H1 (cell line): Measurements from ENCODE around the gene DCDC2B. TPM values are rescaled to one million over a fixed set of nuclear protein-coding genes. Genes with fewer than 3 reads are reported as not detected.

ENCODE experiments used
- polyA plus RNA-seq, 7 experiments: library from polyadenylated mRNA; depleted of rRNA in 3 of 7; stranded (reverse) in 5 of 7; unstranded in 2 of 7; fragments of >200 nt in 5 of 7; fragments of 200-250 nt in 2 of 7; gene quantifications; 1 replicate in 5 of 7; 2 replicates in 1 of 7; 4 replicates in 1 of 7; pipeline versions ENCODE4 v1.2.1 to v1.2.3, GENCODE V29; 2011 to 2013; ENCODE audit warnings: missing spikeins in 2 of 7, mixed read lengths in 2 of 7
- total RNA-seq: library from RNA; stranded (reverse); fragmentation: NEBNext Ultra II Directional; extraction: Animal tissue kit (Norgen Biotek cat#: 25700); gene quantifications from 2 replicates; pipeline ENCODE4 v1.2.1, GENCODE V29; 2021
- TF ChIP-seq, protein P1 (sequence below): fragments of 300-600 bp; sonication (generic); IDR thresholded peaks from 2 replicates; pipeline ENCODE4 v1.7.1; 2012; ENCODE audit warnings: low read length, moderate library complexity, mild to moderate bottlenecking, inconsistent platforms; ENCODE audit not compliant: insufficient replicate concordance

DCDC2B gene
- total and polyA plus RNA-seq, 2 of the 8 experiments (the other 6 are each of a cell fraction or from before 2014, with no cell fraction given), result not detected

DNA sequence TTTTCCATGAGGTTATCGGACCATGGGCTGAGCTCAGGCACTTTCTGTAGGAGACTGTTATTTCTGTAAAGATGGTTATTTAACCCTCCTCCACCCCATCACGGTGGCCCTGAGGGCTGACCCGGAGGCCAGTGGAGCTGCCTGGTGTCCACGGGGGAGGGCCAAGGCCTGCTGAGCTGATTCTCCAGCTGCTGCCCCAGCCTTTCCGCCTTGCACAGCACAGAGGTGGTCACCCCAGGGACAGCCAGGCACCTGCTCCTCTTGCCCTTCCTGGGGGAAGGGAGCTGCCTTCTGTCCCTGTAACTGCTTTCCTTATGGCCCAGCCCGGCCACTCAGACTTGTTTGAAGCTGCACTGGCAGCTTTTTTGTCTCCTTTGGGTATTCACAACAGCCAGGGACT, 11.1 kb upstream of the DCDC2B start (continued):
- TF ChIP-seq, protein P1, sequence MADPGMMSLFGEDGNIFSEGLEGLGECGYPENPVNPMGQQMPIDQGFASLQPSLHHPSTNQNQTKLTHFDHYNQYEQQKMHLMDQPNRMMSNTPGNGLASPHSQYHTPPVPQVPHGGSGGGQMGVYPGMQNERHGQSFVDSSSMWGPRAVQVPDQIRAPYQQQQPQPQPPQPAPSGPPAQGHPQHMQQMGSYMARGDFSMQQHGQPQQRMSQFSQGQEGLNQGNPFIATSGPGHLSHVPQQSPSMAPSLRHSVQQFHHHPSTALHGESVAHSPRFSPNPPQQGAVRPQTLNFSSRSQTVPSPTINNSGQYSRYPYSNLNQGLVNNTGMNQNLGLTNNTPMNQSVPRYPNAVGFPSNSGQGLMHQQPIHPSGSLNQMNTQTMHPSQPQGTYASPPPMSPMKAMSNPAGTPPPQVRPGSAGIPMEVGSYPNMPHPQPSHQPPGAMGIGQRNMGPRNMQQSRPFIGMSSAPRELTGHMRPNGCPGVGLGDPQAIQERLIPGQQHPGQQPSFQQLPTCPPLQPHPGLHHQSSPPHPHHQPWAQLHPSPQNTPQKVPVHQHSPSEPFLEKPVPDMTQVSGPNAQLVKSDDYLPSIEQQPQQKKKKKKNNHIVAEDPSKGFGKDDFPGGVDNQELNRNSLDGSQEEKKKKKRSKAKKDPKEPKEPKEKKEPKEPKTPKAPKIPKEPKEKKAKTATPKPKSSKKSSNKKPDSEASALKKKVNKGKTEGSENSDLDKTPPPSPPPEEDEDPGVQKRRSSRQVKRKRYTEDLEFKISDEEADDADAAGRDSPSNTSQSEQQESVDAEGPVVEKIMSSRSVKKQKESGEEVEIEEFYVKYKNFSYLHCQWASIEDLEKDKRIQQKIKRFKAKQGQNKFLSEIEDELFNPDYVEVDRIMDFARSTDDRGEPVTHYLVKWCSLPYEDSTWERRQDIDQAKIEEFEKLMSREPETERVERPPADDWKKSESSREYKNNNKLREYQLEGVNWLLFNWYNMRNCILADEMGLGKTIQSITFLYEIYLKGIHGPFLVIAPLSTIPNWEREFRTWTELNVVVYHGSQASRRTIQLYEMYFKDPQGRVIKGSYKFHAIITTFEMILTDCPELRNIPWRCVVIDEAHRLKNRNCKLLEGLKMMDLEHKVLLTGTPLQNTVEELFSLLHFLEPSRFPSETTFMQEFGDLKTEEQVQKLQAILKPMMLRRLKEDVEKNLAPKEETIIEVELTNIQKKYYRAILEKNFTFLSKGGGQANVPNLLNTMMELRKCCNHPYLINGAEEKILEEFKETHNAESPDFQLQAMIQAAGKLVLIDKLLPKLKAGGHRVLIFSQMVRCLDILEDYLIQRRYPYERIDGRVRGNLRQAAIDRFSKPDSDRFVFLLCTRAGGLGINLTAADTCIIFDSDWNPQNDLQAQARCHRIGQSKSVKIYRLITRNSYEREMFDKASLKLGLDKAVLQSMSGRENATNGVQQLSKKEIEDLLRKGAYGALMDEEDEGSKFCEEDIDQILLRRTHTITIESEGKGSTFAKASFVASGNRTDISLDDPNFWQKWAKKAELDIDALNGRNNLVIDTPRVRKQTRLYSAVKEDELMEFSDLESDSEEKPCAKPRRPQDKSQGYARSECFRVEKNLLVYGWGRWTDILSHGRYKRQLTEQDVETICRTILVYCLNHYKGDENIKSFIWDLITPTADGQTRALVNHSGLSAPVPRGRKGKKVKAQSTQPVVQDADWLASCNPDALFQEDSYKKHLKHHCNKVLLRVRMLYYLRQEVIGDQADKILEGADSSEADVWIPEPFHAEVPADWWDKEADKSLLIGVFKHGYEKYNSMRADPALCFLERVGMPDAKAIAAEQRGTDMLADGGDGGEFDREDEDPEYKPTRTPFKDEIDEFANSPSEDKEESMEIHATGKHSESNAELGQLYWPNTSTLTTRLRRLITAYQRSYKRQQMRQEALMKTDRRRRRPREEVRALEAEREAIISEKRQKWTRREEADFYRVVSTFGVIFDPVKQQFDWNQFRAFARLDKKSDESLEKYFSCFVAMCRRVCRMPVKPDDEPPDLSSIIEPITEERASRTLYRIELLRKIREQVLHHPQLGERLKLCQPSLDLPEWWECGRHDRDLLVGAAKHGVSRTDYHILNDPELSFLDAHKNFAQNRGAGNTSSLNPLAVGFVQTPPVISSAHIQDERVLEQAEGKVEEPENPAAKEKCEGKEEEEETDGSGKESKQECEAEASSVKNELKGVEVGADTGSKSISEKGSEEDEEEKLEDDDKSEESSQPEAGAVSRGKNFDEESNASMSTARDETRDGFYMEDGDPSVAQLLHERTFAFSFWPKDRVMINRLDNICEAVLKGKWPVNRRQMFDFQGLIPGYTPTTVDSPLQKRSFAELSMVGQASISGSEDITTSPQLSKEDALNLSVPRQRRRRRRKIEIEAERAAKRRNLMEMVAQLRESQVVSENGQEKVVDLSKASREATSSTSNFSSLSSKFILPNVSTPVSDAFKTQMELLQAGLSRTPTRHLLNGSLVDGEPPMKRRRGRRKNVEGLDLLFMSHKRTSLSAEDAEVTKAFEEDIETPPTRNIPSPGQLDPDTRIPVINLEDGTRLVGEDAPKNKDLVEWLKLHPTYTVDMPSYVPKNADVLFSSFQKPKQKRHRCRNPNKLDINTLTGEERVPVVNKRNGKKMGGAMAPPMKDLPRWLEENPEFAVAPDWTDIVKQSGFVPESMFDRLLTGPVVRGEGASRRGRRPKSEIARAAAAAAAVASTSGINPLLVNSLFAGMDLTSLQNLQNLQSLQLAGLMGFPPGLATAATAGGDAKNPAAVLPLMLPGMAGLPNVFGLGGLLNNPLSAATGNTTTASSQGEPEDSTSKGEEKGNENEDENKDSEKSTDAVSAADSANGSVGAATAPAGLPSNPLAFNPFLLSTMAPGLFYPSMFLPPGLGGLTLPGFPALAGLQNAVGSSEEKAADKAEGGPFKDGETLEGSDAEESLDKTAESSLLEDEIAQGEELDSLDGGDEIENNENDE, result no peak
